A204.1 (cell line): ENCODE results near the gene SPPL3.

Experiments used
- FAIRE-seq: peaks from 2 replicates; lab custom pipeline; 2012; peaks lifted over from hg19 to GRCh38; lab: Jason Lieb, UNC

The SPPL3 gene

GRCh38 chr12:120874547-120875245 lies 29.5 kb downstream of the SPPL3 start:
- no peak for FAIRE-seq

- FAIRE-seq: no peak
Measured at GRCh38 chr12:120873226-120873625, 30.9 kb downstream of the SPPL3 start.

- FAIRE-seq: no peak
Measured at GRCh38 chr12:120872487-120872886, 31.7 kb downstream of the SPPL3 start.

GRCh38 chr12:120870415-120870814 lies 33.7 kb downstream of the SPPL3 start:
- no peak for FAIRE-seq

- no peak for FAIRE-seq
Measured at GRCh38 chr12:120869376-120869775, 34.8 kb downstream of the SPPL3 start.

- no peak for FAIRE-seq
Measured at GRCh38 chr12:120866108-120866507, 38.0 kb downstream of the SPPL3 start.

- FAIRE-seq: no peak
Measured at GRCh38 chr12:120865098-120865497, 39.1 kb downstream of the SPPL3 start.

- FAIRE-seq: no peak
Measured at GRCh38 chr12:120862664-120863063, 41.5 kb downstream of the SPPL3 start.

GRCh38 chr12:120861074-120861795 lies 42.9 kb downstream of the SPPL3 start:
- no peak for FAIRE-seq

- FAIRE-seq: no peak
Measured at GRCh38 chr12:120858306-120859088, 45.7 kb downstream of the SPPL3 start.

GRCh38 chr12:120856980-120857379 lies 47.2 kb downstream of the SPPL3 start:
- no peak for FAIRE-seq

- FAIRE-seq: no peak
Measured at GRCh38 chr12:120855823-120856588, 48.2 kb downstream of the SPPL3 start.

GRCh38 chr12:120854804-120855203 lies 49.4 kb downstream of the SPPL3 start:
- no peak for FAIRE-seq

- FAIRE-seq: no peak
Measured at GRCh38 chr12:120853188-120853587, 51.0 kb downstream of the SPPL3 start.

- FAIRE-seq: peak; percentile 63
Measured at GRCh38 chr12:120851944-120852343, 52.2 kb downstream of the SPPL3 start.

GRCh38 chr12:120851444-120851843 lies 52.7 kb downstream of the SPPL3 start:
- FAIRE-seq: no peak

- FAIRE-seq: no peak
Measured at GRCh38 chr12:120849765-120850164, 54.4 kb downstream of the SPPL3 start.

GRCh38 chr12:120847814-120848213 lies 56.3 kb downstream of the SPPL3 start:
- no peak for FAIRE-seq

- no peak for FAIRE-seq
Measured at GRCh38 chr12:120847392-120847791, 56.8 kb downstream of the SPPL3 start.

GRCh38 chr12:120846721-120847120 lies 57.4 kb downstream of the SPPL3 start:
- FAIRE-seq: no peak

GRCh38 chr12:120845696-120846095 lies 58.5 kb downstream of the SPPL3 start:
- FAIRE-seq: no peak

- FAIRE-seq: no peak
Measured at GRCh38 chr12:120844768-120845449, 59.2 kb downstream of the SPPL3 start.
